Measurements from ENCODE around the gene ROCK2.

DNA sequence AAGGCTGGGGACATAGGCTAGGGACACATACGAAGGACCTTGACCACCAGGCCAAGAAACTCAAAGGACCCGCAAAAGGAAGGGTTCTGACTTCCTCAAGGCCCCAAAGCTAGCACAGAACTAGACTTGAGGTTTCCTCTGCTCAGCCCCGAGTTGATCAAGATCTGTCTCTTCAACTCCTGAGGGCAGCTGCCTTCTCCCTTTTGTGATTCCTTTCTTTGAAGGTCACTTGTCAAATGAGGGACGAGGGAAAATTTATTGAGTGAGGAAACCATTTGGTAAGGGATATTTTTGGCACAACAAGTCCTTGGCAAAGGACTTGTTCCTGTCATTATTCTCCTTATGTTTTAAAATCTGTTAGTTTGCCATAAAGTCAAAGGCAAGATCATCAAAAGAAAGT, 12.3 kb upstream of the ROCK2 start:
- TF ChIP-seq, protein P1, sequence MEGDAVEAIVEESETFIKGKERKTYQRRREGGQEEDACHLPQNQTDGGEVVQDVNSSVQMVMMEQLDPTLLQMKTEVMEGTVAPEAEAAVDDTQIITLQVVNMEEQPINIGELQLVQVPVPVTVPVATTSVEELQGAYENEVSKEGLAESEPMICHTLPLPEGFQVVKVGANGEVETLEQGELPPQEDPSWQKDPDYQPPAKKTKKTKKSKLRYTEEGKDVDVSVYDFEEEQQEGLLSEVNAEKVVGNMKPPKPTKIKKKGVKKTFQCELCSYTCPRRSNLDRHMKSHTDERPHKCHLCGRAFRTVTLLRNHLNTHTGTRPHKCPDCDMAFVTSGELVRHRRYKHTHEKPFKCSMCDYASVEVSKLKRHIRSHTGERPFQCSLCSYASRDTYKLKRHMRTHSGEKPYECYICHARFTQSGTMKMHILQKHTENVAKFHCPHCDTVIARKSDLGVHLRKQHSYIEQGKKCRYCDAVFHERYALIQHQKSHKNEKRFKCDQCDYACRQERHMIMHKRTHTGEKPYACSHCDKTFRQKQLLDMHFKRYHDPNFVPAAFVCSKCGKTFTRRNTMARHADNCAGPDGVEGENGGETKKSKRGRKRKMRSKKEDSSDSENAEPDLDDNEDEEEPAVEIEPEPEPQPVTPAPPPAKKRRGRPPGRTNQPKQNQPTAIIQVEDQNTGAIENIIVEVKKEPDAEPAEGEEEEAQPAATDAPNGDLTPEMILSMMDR (IDR thresholded peaks at IDR 0.05; ENCODE audit: low read depth, low read length, missing input control) = no peak
- no peak for TF ChIP-seq EGR1 (IDR thresholded peaks at IDR 0.05; ENCODE audit: low read depth in 2 of 2)
